Stimulated activated CD4-positive, alpha-beta T cell treated with anti-CD3 and anti-CD28 coated beads, Interleukin-2, amount 100 ng/mL, for 4 hours (primary cell): Measurements from ENCODE around the gene NFIC.

Experiments
- DNase-seq: peaks from one replicate; pipeline ENCODE4 v3.0.0-alpha.2; 2020; ENCODE audit warnings: low read depth

Gene NFIC

GRCh38 chr19:3359015-3359918 is 7.1 kb upstream of the NFIC start:
- peak; percentile 73 for DNase-seq

GRCh38 chr19:3359919-3360420 is 6.4 kb upstream of the NFIC start:
- DNase-seq, result no peak

- DNase-seq, result peak; percentile 77
Observed at GRCh38 chr19:3360421-3361383, 5.7 kb upstream of the NFIC start.

GRCh38 chr19:3361384-3362216 is 4.8 kb upstream of the NFIC start:
- DNase-seq, result no peak

- no peak for DNase-seq
Observed at GRCh38 chr19:3362217-3362906, 4.0 kb upstream of the NFIC start.

GRCh38 chr19:3363841-3364500 is 2.4 kb upstream of the NFIC start:
- DNase-seq, result no peak

- no peak for DNase-seq
Observed at GRCh38 chr19:3364501-3364858, 1.9 kb upstream of the NFIC start.

GRCh38 chr19:3365093-3365835 is 1.1 kb upstream of the NFIC start:
- DNase-seq, result no peak

- no peak for DNase-seq
Observed at GRCh38 chr19:3366753-3367627, 607 bp downstream of the NFIC start.

- no peak for DNase-seq
Observed at GRCh38 chr19:3367628-3368440, 1.5 kb downstream of the NFIC start.

GRCh38 chr19:3368441-3368795 is 2.0 kb downstream of the NFIC start:
- no peak for DNase-seq

GRCh38 chr19:3368848-3369336 is 2.5 kb downstream of the NFIC start:
- no peak for DNase-seq

- DNase-seq, result no peak
Observed at GRCh38 chr19:3369337-3370213, 3.2 kb downstream of the NFIC start.

GRCh38 chr19:3370214-3370720 is 3.9 kb downstream of the NFIC start:
- DNase-seq, result no peak

GRCh38 chr19:3370728-3371591 is 4.6 kb downstream of the NFIC start:
- DNase-seq, result no peak

- DNase-seq, result no peak
Observed at GRCh38 chr19:3372413-3372812, 6.0 kb downstream of the NFIC start.
